Tracheal epithelial cell (primary cell): ENCODE results near the gene CYLC2. TPM values are rescaled to one million over a fixed set of nuclear protein-coding genes. Genes with fewer than 3 reads are reported as not detected.

Experiments used
- total RNA-seq: library from RNA; depleted of rRNA; stranded (reverse); fragments of >200 nt; gene quantifications from 2 replicates; pipeline ENCODE4 v1.2.1, GENCODE V29; 2014

The CYLC2 gene
- total RNA-seq: not detected in 2 replicates

GRCh38 chr9:102995033-102995432 is at the start of gene CYLC2:
Gene CYLC2 (plus strand): TSS chr9:102995333. CDS start chr9:102995381, 48 bp downstream.

